Thoracic aorta (tissue), 2 donors: ENCODE measurements around the gene GUCY1A2. TPM values are rescaled to one million over a fixed set of nuclear protein-coding genes. Genes with fewer than 3 reads are reported as not detected.

Experiments used
- ATAC-seq: fragments of 150-250 bp; one replicate; pipeline ENCODE4 v1.8.0; 2017; ENCODE audit warnings: low read depth; ENCODE audit not compliant: insufficient number of reproducible peaks, low FRiP score
- DNase-seq: peaks from one replicate; pipeline ENCODE4 v3.0.0-alpha.2; 2020; ENCODE audit warnings: low spot score
- H3K27ac ChIP-seq, 2 donors: fragments of 200-600 bp; sonication (generic); 1 replicate in 1 of 2; 2 replicates in 1 of 2; pipeline ENCODE4 v1.5.1; 2016; ENCODE audit warnings: mild to moderate bottlenecking in 2 of 2, moderate library complexity in 2 of 2
- H3K27me3 ChIP-seq: fragments of 200-600 bp; sonication (generic); replicated peaks from 2 replicates; pipeline ENCODE4 v1.6.0; 2016; ENCODE audit warnings: mild to moderate bottlenecking; ENCODE audit not compliant: insufficient read depth
- H3K36me3 ChIP-seq: fragments of 200-600 bp; sonication (generic); one replicate; pipeline ENCODE4 v1.5.1; 2016
- H3K4me1 ChIP-seq, 2 donors: fragments of 200-600 bp; sonication (generic); 1 replicate in 1 of 2; 2 replicates in 1 of 2; pipeline versions ENCODE4 v1.5.1 to v1.6.0; 2016; ENCODE audit warnings: low read depth in 2 of 2, mild to moderate bottlenecking in 1 of 2; ENCODE audit not compliant: control insufficient read depth in 1 of 2
- H3K4me3 ChIP-seq: fragments of 200-600 bp; sonication (generic); 2 replicates; pipeline ENCODE4 v1.5.1; 2016; ENCODE audit warnings: mild to moderate bottlenecking
- H3K9me3 ChIP-seq: fragments of 200-600 bp; sonication (generic); 2 replicates; pipeline ENCODE4 v1.5.1; 2016
- CTCF ChIP-seq: fragments of 200-600 bp; sonication (generic); IDR thresholded peaks from one replicate; pipeline ENCODE4 v1.5.1; 2019; ENCODE audit warnings: antibody characterized with exemption
- total RNA-seq, 2 donors: library from RNA; depleted of rRNA; stranded (reverse); fragments of >200 nt; gene quantifications; one replicate each; pipeline versions ENCODE4 v1.1.0 to v1.2.3, GENCODE V29; 2016

Gene GUCY1A2
- total RNA-seq, 2 donors from 2014 or later = 5.3 to 9.4 TPM

GRCh38 chr11:106920899-106921509, 97.3 kb downstream of the GUCY1A2 start:
- Histone ChIP-seq H3K4me1 (no peaks in the 10 kb centered on the region), H3K9me3 (no peaks in the 10 kb centered on the region), H3K27me3 (no peaks in the 10 kb centered on the region), H3K36me3 (no peaks in the 10 kb centered on the region), H3K4me3 (no peak overlapping the region), H3K27ac (no peak overlapping the region)
- ATAC-seq (no peak), DNase-seq (no peak)
- no peak for TF ChIP-seq CTCF

GRCh38 chr11:106917973-106918372, 100.3 kb downstream of the GUCY1A2 start:
- ATAC-seq = no peak
- no peak for TF ChIP-seq CTCF

GRCh38 chr11:106914409-106914808, 103.9 kb downstream of the GUCY1A2 start:
- H3K27ac ChIP-seq = no peak overlapping the region
- TF ChIP-seq CTCF = no peak
- H3K36me3 ChIP-seq = no peaks in the 10 kb centered on the region
- ATAC-seq (no peak), DNase-seq (no peak)
- H3K4me3 ChIP-seq = no peak overlapping the region
- H3K9me3 ChIP-seq = no peaks in the 10 kb centered on the region
- no peaks in the 10 kb centered on the region for H3K4me1 ChIP-seq
- H3K27me3 ChIP-seq = no peaks in the 10 kb centered on the region

More at GRCh38 chr11:106917973-106918372, 100.3 kb downstream of the GUCY1A2 start:
- Histone ChIP-seq H3K27ac (no peak overlapping the region), H3K4me1 (no peaks in the 10 kb centered on the region), H3K9me3 (no peaks in the 10 kb centered on the region), H3K36me3 (no peaks in the 10 kb centered on the region), H3K4me3 (no peak overlapping the region), H3K27me3 (no peaks in the 10 kb centered on the region)
- no peak for DNase-seq

DNA sequence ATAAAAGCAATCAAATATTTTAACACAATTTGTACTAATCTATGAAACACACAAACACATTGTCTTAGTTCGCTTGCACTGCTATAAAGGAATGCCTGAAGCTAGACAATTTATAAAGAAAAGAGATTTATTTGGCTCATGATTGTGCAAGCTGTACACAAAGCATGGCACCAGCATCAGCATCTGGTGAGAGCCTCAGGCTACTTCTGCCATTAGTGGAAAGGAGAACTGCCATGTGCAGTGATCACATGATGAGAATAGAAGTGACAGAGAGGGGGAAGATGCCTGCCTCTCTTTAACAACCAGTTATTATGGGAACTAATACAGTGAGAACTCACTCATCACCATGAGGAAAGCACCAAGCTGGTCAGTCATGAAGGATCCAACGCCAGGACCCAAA, 105.1 kb downstream of the GUCY1A2 start:
- Histone ChIP-seq H3K27ac (no peak overlapping the region), H3K4me3 (no peak overlapping the region), H3K4me1 (no peaks in the 10 kb centered on the region), H3K36me3 (no peaks in the 10 kb centered on the region), H3K9me3 (no peaks in the 10 kb centered on the region), H3K27me3 (no peaks in the 10 kb centered on the region)
- DNase-seq (no peak), ATAC-seq (no peak)
- TF ChIP-seq CTCF = no peak

- Histone ChIP-seq H3K9me3 (no peaks in the 10 kb centered on the region), H3K36me3 (no peaks in the 10 kb centered on the region), H3K27me3 (no peaks in the 10 kb centered on the region), H3K4me3 (no peak overlapping the region), H3K27ac (no peak overlapping the region), H3K4me1 (no peaks in the 10 kb centered on the region)
- DNase-seq (no peak), ATAC-seq (no peak)
- TF ChIP-seq CTCF = no peak
Measured at GRCh38 chr11:106904826-106905225, 113.5 kb downstream of the GUCY1A2 start.
